ENCODE results near the gene NRXN3. TPM values are rescaled to one million over a fixed set of nuclear protein-coding genes. Genes with fewer than 3 reads are reported as not detected.

NRXN3 gene
- total RNA-seq, 1 experiment from 2014 or later, result not detected

DNA sequence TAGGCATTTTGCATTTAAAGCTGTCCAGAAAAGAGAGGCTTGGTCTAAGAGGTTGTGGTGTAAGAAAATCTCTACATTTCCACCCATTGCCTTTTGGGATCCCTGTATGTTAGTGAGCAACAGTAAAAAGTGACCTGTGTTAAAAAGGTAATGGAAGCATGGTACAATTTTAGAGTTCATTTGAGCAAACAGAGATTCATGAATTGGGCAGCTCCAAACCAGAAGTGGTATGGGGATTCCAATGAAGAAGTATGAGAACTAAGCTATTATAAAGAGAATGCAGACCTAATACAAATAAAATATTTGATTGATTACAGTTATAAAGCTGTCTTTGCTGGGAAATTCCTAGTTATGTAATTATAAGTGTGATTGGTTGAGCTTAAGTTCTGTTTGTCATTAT, 1134.1 kb downstream of the NRXN3 start:
- ATAC-seq, result no peak
- CTCF ChIA-PET, result no interaction called here
- no peak for TF ChIP-seq TCF7L2 (IDR thresholded peaks at IDR 0.05; ENCODE audit: low read depth, low read length)
- TF ChIP-seq, protein P1, sequence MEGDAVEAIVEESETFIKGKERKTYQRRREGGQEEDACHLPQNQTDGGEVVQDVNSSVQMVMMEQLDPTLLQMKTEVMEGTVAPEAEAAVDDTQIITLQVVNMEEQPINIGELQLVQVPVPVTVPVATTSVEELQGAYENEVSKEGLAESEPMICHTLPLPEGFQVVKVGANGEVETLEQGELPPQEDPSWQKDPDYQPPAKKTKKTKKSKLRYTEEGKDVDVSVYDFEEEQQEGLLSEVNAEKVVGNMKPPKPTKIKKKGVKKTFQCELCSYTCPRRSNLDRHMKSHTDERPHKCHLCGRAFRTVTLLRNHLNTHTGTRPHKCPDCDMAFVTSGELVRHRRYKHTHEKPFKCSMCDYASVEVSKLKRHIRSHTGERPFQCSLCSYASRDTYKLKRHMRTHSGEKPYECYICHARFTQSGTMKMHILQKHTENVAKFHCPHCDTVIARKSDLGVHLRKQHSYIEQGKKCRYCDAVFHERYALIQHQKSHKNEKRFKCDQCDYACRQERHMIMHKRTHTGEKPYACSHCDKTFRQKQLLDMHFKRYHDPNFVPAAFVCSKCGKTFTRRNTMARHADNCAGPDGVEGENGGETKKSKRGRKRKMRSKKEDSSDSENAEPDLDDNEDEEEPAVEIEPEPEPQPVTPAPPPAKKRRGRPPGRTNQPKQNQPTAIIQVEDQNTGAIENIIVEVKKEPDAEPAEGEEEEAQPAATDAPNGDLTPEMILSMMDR (IDR thresholded peaks at IDR 0.05), result no peak
- TF ChIP-seq, protein P2, sequence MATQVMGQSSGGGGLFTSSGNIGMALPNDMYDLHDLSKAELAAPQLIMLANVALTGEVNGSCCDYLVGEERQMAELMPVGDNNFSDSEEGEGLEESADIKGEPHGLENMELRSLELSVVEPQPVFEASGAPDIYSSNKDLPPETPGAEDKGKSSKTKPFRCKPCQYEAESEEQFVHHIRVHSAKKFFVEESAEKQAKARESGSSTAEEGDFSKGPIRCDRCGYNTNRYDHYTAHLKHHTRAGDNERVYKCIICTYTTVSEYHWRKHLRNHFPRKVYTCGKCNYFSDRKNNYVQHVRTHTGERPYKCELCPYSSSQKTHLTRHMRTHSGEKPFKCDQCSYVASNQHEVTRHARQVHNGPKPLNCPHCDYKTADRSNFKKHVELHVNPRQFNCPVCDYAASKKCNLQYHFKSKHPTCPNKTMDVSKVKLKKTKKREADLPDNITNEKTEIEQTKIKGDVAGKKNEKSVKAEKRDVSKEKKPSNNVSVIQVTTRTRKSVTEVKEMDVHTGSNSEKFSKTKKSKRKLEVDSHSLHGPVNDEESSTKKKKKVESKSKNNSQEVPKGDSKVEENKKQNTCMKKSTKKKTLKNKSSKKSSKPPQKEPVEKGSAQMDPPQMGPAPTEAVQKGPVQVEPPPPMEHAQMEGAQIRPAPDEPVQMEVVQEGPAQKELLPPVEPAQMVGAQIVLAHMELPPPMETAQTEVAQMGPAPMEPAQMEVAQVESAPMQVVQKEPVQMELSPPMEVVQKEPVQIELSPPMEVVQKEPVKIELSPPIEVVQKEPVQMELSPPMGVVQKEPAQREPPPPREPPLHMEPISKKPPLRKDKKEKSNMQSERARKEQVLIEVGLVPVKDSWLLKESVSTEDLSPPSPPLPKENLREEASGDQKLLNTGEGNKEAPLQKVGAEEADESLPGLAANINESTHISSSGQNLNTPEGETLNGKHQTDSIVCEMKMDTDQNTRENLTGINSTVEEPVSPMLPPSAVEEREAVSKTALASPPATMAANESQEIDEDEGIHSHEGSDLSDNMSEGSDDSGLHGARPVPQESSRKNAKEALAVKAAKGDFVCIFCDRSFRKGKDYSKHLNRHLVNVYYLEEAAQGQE (IDR thresholded peaks at IDR 0.05; ENCODE audit: insufficient read depth in 1 of 2, low read depth in 2 of 2, low read length in 1 of 2), result no peak
- no peak for TF ChIP-seq SIN3A (IDR thresholded peaks at IDR 0.05; ENCODE audit: borderline replicate concordance, insufficient read depth, low read depth, low read length)
- no peak for TF ChIP-seq POLR2AphosphoS5 (IDR thresholded peaks at IDR 0.05; ENCODE audit: low read depth, low read length)

DNA sequence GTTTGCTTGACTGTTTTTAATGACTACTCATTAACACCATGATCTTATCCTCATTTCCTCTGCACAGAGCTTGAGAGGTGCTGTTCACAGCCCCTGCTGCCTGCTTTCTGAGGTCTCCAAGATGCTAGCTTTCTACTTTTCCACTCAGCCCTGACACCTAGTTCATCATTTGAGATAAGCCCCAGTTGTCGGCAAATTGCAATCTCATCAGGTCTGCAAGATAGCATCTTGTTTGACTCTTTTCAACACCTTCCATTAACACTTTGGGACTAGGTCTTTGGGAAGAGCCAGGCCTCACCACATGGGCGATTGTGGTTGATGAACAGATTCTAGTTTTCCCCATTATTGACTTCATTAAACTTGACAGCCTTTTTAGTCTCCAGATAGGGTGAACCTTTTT, 1136.4 kb downstream of the NRXN3 start:
- in situ Hi-C loops (cut with HindIII; ENCODE audit: low pct_unique_long_range_greater_than_20kb, low sequenced_read_pairs), result no loop called here
- DNase-seq (ENCODE audit: low read depth, low spot score) (no peak), ATAC-seq (no peak)
- intact Hi-C loops (cut with micrococcal nuclease; ENCODE audit: unreplicated experiment), result no loop called here
- Histone ChIP-seq H3K27me3 (ENCODE audit: control insufficient read depth, insufficient read depth, low read length) (no peaks in the 10 kb centered on the region), H3K4me1 (ENCODE audit: control insufficient read depth, insufficient read depth, low read length) (no peaks in the 10 kb centered on the region), H3K9me3 (ENCODE audit: control insufficient read depth, insufficient read depth, low read depth, low read length) (no peaks in the 10 kb centered on the region), H3K27ac (ENCODE audit: low read length) (no peak overlapping the region), H3K36me3 (ENCODE audit: control insufficient read depth, insufficient read depth, low read length) (no peaks in the 10 kb centered on the region), H3K4me3 (ENCODE audit: low read depth in 2 of 2, low read length in 2 of 2) (no peak overlapping the region)
- TF ChIP-seq, protein P1 (IDR thresholded peaks at IDR 0.05), result no peak
- TF ChIP-seq, protein P2 (IDR thresholded peaks at IDR 0.05; ENCODE audit: insufficient read depth in 1 of 2, low read depth in 2 of 2, low read length in 1 of 2), result no peak
- TF ChIP-seq SIN3A (IDR thresholded peaks at IDR 0.05; ENCODE audit: borderline replicate concordance, insufficient read depth, low read depth, low read length) (no peak), TCF7L2 (IDR thresholded peaks at IDR 0.05; ENCODE audit: low read depth, low read length) (no peak), POLR2AphosphoS5 (IDR thresholded peaks at IDR 0.05; ENCODE audit: low read depth, low read length) (no peak)
- POLR2A ChIA-PET, result no interaction called here
- CTCF ChIA-PET, result no interaction called here
- no TSS peak for BruUV-seq (replicated peaks)

More for the DNA sequence above, 1134.1 kb downstream of the NRXN3 start:
- Histone ChIP-seq H3K36me3 (ENCODE audit: control insufficient read depth, insufficient read depth, low read length) (no peaks in the 10 kb centered on the region), H3K4me3 (ENCODE audit: low read depth in 2 of 2, low read length in 2 of 2) (no peak overlapping the region), H3K27me3 (ENCODE audit: control insufficient read depth, insufficient read depth, low read length) (no peaks in the 10 kb centered on the region), H3K27ac (ENCODE audit: low read length) (no peak overlapping the region), H3K4me1 (ENCODE audit: control insufficient read depth, insufficient read depth, low read length) (no peaks in the 10 kb centered on the region), H3K9me3 (ENCODE audit: control insufficient read depth, insufficient read depth, low read depth, low read length) (no peaks in the 10 kb centered on the region)
- no peak for DNase-seq (ENCODE audit: low read depth, low spot score)
- POLR2A ChIA-PET, result interaction anchor here (0.5 kb wide), 1 partner anchor 69 kb away, joined by 3 read pairs; no protein-coding TSS in a partner anchor
- intact Hi-C loops (cut with micrococcal nuclease; ENCODE audit: unreplicated experiment) (no loop called here), in situ Hi-C loops (cut with HindIII; ENCODE audit: low pct_unique_long_range_greater_than_20kb, low sequenced_read_pairs) (no loop called here)
- no TSS peak for BruUV-seq (replicated peaks)

All from Panc1 (cell line).